ENCODE results near the gene RAB36. TPM values are rescaled to one million over a fixed set of nuclear protein-coding genes. Genes with fewer than 3 reads are reported as not detected.

RAB36 gene
- total RNA-seq, 2 donors from 2014 or later, result 2.6 to 3.3 TPM

DNA sequence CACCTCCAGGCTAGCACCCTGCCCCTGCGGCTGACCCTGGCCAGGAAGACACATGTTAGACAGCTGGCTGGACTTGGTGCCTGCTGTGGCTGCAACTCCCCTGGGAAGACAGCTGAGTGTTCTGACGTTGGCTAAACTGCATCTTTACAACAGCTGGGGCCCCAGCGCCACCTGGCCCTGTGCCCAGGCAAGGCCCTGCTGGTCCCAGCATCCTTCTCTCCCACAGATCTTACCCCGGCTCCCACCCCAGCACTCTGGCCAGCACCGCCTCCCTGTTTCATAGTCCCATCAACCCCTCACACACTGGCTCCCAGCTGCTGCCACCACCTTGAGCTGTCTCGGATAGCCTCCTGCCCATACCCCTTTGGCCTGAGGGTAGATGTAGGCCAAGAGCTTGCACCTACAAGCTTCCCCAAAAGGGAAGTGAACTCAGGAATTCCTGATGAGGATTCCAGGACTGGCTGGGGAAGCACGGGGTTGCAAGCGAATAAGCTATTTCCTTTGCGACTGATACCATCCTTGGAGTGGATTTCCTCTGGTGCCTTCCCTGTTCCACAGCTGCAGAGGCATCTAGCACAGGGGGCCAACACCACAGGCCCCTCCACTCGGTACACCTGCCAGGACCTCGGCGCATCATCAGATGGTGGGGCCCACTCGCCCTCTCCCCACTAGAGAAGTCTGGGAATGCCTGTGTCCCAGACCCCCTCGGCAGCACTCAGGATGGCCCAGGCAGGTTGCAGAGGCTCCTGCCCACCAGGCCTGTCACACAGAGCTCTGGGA lies 32.0 kb upstream of the RAB36 start:
- Mint-ChIP-seq H3K4me3 (no peak overlapping the region), H3K27ac (no peak overlapping the region), H3K27me3 (ENCODE audit: insufficient read depth) (no peaks in the 10 kb centered on the region), H3K4me1 (no peaks in the 10 kb centered on the region), H3K9me3 (no peaks in the 10 kb centered on the region), H3K36me3 (ENCODE audit: low read depth) (no peaks in the 10 kb centered on the region)
- Histone ChIP-seq H3K27me3 (ENCODE audit: control insufficient read depth, insufficient read depth, low read length, poor library complexity, severe bottlenecking) (no peaks in the 10 kb centered on the region), H3K9ac (ENCODE audit: extremely low read depth, low read length, poor library complexity, severe bottlenecking) (no peak overlapping the region), H3K36me3 (ENCODE audit: control insufficient read depth, insufficient read depth, low read length) (no peaks in the 10 kb centered on the region), H3K4me3 (ENCODE audit: low read length) (no peak overlapping the region), H3K4me1 (ENCODE audit: control insufficient read depth, insufficient read depth, low read length) (no peaks in the 10 kb centered on the region), H3K27ac (ENCODE audit: low read depth, low read length) (no peak overlapping the region), H3K9me3 (ENCODE audit: control insufficient read depth, low read length) (no peaks in the 10 kb centered on the region)
- WGBS, 2 experiments (ENCODE audit: insufficient coverage in 1 of 2, insufficient read length in 1 of 2), result 89 to 99% methylated on average over 12 to 14 of the region's 14 CpGs
- no peak for DNase-seq
- TF ChIP-seq, protein P1, sequence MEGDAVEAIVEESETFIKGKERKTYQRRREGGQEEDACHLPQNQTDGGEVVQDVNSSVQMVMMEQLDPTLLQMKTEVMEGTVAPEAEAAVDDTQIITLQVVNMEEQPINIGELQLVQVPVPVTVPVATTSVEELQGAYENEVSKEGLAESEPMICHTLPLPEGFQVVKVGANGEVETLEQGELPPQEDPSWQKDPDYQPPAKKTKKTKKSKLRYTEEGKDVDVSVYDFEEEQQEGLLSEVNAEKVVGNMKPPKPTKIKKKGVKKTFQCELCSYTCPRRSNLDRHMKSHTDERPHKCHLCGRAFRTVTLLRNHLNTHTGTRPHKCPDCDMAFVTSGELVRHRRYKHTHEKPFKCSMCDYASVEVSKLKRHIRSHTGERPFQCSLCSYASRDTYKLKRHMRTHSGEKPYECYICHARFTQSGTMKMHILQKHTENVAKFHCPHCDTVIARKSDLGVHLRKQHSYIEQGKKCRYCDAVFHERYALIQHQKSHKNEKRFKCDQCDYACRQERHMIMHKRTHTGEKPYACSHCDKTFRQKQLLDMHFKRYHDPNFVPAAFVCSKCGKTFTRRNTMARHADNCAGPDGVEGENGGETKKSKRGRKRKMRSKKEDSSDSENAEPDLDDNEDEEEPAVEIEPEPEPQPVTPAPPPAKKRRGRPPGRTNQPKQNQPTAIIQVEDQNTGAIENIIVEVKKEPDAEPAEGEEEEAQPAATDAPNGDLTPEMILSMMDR (conservative IDR thresholded peaks at IDR 0.05), result no peak

DNA sequence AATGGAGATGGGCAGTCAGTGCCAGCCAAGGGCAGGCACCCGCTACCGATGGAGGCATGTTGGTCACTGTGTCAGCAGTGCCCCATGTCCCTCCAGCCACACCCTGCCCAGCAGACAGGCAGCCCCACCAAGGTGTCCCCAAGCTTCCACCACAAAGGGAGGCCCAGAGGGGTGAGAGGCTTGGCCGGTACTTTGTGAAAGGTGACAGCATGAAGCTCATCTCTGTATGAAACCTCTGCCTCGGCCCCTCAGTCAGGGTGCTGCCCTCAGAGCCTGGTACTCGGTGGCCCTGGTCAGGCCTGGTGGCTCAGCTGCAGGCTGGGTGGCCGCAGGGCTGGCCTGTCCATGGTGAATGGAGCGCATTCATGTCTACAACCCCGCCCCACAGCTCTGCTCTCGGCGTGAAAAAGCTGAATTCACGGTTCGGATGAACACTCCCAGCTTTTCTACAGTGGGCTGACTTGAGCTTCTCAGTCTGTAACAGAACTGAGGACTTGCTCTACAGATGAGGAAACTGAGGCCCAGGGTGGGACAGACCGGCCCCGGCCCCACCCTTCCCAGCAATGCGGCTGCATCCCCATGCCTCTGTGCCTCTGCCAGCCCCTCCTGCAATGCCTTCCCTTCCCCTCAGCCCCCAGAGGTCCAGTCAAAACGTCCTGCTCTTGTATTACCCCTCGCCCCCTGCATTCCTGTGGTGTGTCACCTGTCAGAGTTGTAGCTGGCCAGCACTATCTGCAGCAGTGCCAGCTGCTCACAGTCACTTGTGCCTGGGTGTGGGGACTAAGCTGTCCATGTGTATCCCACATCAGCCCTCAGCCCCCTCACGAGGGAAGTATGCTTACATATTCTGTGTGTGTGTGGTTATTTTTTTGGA lies 31.2 kb upstream of the RAB36 start:
- no peak overlapping the region for H3K4me3 ChIP-seq (ENCODE audit: low read length)
- Mint-ChIP-seq H3K9me3 (no peaks in the 10 kb centered on the region), H3K36me3 (ENCODE audit: low read depth) (no peaks in the 10 kb centered on the region), H3K27me3 (ENCODE audit: insufficient read depth) (no peaks in the 10 kb centered on the region), H3K4me1 (no peaks in the 10 kb centered on the region), H3K4me3 (no peak overlapping the region), H3K27ac (no peak overlapping the region)
- no peak overlapping the region for H3K27ac ChIP-seq (ENCODE audit: low read depth, low read length)
- TF ChIP-seq, protein P1 (conservative IDR thresholded peaks at IDR 0.05), result no peak
- WGBS, 2 experiments (ENCODE audit: insufficient coverage in 1 of 2, insufficient read length in 1 of 2), result 92 to 94% methylated on average over 13 to 18 of the region's 18 CpGs
- no peaks in the 10 kb centered on the region for H3K9me3 ChIP-seq (ENCODE audit: control insufficient read depth, low read length)
- no peaks in the 10 kb centered on the region for H3K4me1 ChIP-seq (ENCODE audit: control insufficient read depth, insufficient read depth, low read length)
- H3K36me3 ChIP-seq (ENCODE audit: control insufficient read depth, insufficient read depth, low read length), result no peaks in the 10 kb centered on the region
- no peak overlapping the region for H3K9ac ChIP-seq (ENCODE audit: extremely low read depth, low read length, poor library complexity, severe bottlenecking)
- H3K27me3 ChIP-seq (ENCODE audit: control insufficient read depth, insufficient read depth, low read length, poor library complexity, severe bottlenecking), result no peaks in the 10 kb centered on the region
- no peak for DNase-seq

DNA sequence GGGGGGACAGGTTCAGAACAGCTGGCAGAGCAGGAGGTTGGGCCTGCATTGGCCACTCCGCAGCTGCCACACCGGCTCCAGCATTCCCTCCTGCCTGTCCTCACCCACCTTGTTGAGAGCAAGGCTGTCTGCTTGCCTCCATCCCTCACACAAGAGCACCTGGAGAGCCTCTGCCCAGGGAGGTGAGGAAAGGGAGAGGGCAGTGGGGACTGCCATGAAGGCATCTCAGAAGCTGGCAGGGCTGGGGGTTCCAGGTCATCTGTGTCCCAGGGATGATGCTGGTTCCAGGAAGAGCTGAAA lies 30.6 kb upstream of the RAB36 start:
- WGBS, 2 experiments (ENCODE audit: insufficient coverage in 1 of 2, insufficient read length in 1 of 2), result 75% methylated on average over 2 of the region's 2 CpGs; no CpG with 5 or more reads in 1 of the 2 experiments
- TF ChIP-seq, protein P1 (conservative IDR thresholded peaks at IDR 0.05), result no peak
- Histone ChIP-seq H3K36me3 (ENCODE audit: control insufficient read depth, insufficient read depth, low read length) (no peaks in the 10 kb centered on the region), H3K27me3 (ENCODE audit: control insufficient read depth, insufficient read depth, low read length, poor library complexity, severe bottlenecking) (no peaks in the 10 kb centered on the region), H3K4me3 (ENCODE audit: low read length) (no peak overlapping the region), H3K9ac (ENCODE audit: extremely low read depth, low read length, poor library complexity, severe bottlenecking) (no peak overlapping the region), H3K27ac (ENCODE audit: low read depth, low read length) (no peak overlapping the region), H3K4me1 (ENCODE audit: control insufficient read depth, insufficient read depth, low read length) (no peaks in the 10 kb centered on the region), H3K9me3 (ENCODE audit: control insufficient read depth, low read length) (no peaks in the 10 kb centered on the region)
- Mint-ChIP-seq H3K4me3 (no peak overlapping the region), H3K27ac (no peak overlapping the region), H3K36me3 (ENCODE audit: low read depth) (no peaks in the 10 kb centered on the region), H3K9me3 (no peaks in the 10 kb centered on the region), H3K27me3 (ENCODE audit: insufficient read depth) (no peaks in the 10 kb centered on the region), H3K4me1 (no peaks in the 10 kb centered on the region)
- DNase-seq, result no peak
